ENCODE data around the gene OR51I2. TPM values are rescaled to one million over a fixed set of nuclear protein-coding genes. Genes with fewer than 3 reads are reported as not detected.

OR51I2 gene
- total and polyA plus RNA-seq, 8 donors = not detected

- no peak within 1 kb of the TSS for H3K4me3 ChIP-seq
- no peak for TF ChIP-seq CTCF (IDR thresholded peaks at IDR 0.05)
- no peak for FAIRE-seq
Measured at GRCh38 chr11:5441414-5441813, 7.7 kb upstream of the OR51I2 start, which contains the start of gene OR51I1. Gene OR51I1 (minus strand): TSS chr11:5441514. CDS start chr11:5441514, 0 bp downstream.

GRCh38 chr11:5443835-5444393 is 5.2 kb upstream of the OR51I2 start:
- FAIRE-seq = no peak
- intact Hi-C loops (cut with DNase I) = no loop called here
- 30 to 34% methylated on average over 2 of the region's 2 CpGs for WGBS, 2 donors

More at GRCh38 chr11:5441414-5441813, 7.7 kb upstream of the OR51I2 start, which contains the start of gene OR51I1:
- WGBS, 2 donors = 19 to 21% methylated on average over 2 of the region's 2 CpGs
- H3K36me3 ChIP-seq = no peaks in the 10 kb centered on the region
- H3K9me3 ChIP-seq = no peaks in the 10 kb centered on the region
- ATAC-seq (no peak), DNase-seq (no peak)
- no peaks in the 10 kb centered on the region for H3K4me1 ChIP-seq
- H3K27me3 ChIP-seq = no peaks in the 10 kb centered on the region
- intact Hi-C loops (cut with DNase I) = no loop called here
- H3K27ac ChIP-seq = no peak within 1 kb of the TSS

GRCh38 chr11:5449432-5449831 is 309 bp downstream of the OR51I2 start:
- Histone ChIP-seq H3K36me3 (no peaks in the 10 kb centered on the region), H3K9me3 (no peaks in the 10 kb centered on the region), H3K4me1 (no peaks in the 10 kb centered on the region), H3K4me3 (no peak overlapping the region), H3K27me3 (no peaks in the 10 kb centered on the region), H3K27ac (no peak overlapping the region)
- TF ChIP-seq CTCF (IDR thresholded peaks at IDR 0.05) = no peak
- FAIRE-seq = no peak
- WGBS, 2 donors = 31 to 32% methylated on average over 4 of the region's 4 CpGs
- intact Hi-C loops (cut with DNase I) = no loop called here
- no peak for DNase-seq
- no peak for ATAC-seq

More at GRCh38 chr11:5443835-5444393, 5.2 kb upstream of the OR51I2 start:
- DNase-seq (no peak), ATAC-seq (no peak)
- Histone ChIP-seq H3K4me1 (no peaks in the 10 kb centered on the region), H3K27me3 (no peaks in the 10 kb centered on the region), H3K27ac (no peak overlapping the region), H3K9me3 (no peaks in the 10 kb centered on the region), H3K36me3 (no peaks in the 10 kb centered on the region), H3K4me3 (no peak overlapping the region)
- no peak for TF ChIP-seq CTCF (IDR thresholded peaks at IDR 0.05)

GRCh38 chr11:5460983-5461621 is 12.0 kb downstream of the OR51I2 start:
- no peaks in the 10 kb centered on the region for H3K9me3 ChIP-seq
- ATAC-seq (no peak), FAIRE-seq (no peak), DNase-seq (peak in 1 of 6 donors; percentile 37)
- H3K27ac ChIP-seq = no peak overlapping the region
- no peaks in the 10 kb centered on the region for H3K27me3 ChIP-seq
- 84 to 85% methylated on average over 14 of the region's 14 CpGs for WGBS, 2 donors
- H3K4me1 ChIP-seq = no peaks in the 10 kb centered on the region
- no peaks in the 10 kb centered on the region for H3K36me3 ChIP-seq
- no peak overlapping the region for H3K4me3 ChIP-seq
- no peak for TF ChIP-seq CTCF (IDR thresholded peaks at IDR 0.05)
- intact Hi-C loops (cut with DNase I) = no loop called here

GRCh38 chr11:5467527-5467926 is 18.4 kb downstream of the OR51I2 start:
- no peak for DNase-seq
- no peak for ATAC-seq
- no peak overlapping the region for H3K27ac ChIP-seq
- TF ChIP-seq CTCF (IDR thresholded peaks at IDR 0.05) = no peak
- H3K27me3 ChIP-seq = no peaks in the 10 kb centered on the region
- no peaks in the 10 kb centered on the region for H3K36me3 ChIP-seq
- no peaks in the 10 kb centered on the region for H3K9me3 ChIP-seq
- 23 to 30% methylated on average over 2 of the region's 2 CpGs for WGBS, 2 donors
- intact Hi-C loops (cut with DNase I) = no loop called here
- no peak overlapping the region for H3K4me3 ChIP-seq
- no peak for FAIRE-seq
- H3K4me1 ChIP-seq = no peaks in the 10 kb centered on the region
